ENCODE measurements around the gene FERMT3.
A peak's percentile ranks its signal among the peaks of the same experiment; 100 is the strongest.

FERMT3 gene

DNA sequence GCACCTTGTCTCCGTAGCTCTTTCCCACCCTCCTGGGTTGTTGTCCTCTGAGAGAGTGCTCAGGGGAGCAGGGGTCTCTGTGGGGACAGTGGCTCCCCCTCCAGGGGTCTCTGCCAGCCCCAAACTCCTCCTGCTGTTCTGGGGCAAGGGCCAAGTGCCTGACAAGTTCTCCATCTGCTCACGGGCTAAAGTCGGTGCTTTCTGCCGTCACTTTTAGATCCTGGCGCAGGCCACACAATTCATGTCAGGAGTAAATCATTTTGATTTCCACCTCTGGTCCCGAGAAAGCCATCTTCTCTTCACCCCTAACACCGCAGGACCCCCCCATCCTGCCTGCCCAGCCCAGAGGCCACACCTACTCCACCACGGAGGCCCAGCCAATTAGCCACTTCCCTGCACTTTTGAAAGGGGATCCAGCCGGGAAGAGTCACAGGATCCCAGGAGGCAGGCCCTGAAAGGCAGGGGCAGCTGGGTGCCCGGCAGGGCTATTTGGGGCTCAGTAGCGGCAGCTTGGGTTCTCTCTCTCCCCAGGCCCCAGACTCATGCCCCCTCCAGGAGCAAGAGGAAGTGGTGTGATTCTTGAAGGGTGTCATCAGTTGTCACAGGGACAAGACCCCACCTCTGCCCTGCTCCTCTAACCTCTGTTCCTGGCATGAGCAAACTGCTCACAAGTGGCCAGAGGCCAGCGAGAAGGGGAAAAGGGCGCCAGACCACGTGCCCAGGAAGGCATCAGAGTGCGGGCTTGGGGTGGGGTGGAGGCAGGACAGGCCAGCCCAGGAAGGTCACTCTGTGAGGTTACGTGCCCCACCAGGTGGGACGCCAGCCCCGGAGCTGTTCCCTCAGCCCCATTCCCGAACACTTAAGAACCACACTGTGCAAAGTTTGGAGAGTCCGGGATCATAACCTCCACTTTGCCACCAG is 41.9 kb upstream of the FERMT3 start:
- TF ChIP-seq BACH2 (CRISPR knock-in tag; IDR thresholded peaks at IDR 0.05; ENCODE audit: borderline replicate concordance): no peak
- TF ChIP-seq ZNF565 (CRISPR knock-in tag; conservative IDR thresholded peaks at IDR 0.05; ENCODE audit: low read depth): no peak
- TF ChIP-seq, protein P1, sequence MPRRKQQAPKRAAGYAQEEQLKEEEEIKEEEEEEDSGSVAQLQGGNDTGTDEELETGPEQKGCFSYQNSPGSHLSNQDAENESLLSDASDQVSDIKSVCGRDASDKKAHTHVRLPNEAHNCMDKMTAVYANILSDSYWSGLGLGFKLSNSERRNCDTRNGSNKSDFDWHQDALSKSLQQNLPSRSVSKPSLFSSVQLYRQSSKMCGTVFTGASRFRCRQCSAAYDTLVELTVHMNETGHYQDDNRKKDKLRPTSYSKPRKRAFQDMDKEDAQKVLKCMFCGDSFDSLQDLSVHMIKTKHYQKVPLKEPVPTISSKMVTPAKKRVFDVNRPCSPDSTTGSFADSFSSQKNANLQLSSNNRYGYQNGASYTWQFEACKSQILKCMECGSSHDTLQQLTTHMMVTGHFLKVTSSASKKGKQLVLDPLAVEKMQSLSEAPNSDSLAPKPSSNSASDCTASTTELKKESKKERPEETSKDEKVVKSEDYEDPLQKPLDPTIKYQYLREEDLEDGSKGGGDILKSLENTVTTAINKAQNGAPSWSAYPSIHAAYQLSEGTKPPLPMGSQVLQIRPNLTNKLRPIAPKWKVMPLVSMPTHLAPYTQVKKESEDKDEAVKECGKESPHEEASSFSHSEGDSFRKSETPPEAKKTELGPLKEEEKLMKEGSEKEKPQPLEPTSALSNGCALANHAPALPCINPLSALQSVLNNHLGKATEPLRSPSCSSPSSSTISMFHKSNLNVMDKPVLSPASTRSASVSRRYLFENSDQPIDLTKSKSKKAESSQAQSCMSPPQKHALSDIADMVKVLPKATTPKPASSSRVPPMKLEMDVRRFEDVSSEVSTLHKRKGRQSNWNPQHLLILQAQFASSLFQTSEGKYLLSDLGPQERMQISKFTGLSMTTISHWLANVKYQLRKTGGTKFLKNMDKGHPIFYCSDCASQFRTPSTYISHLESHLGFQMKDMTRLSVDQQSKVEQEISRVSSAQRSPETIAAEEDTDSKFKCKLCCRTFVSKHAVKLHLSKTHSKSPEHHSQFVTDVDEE (CRISPR knock-in tag; IDR thresholded peaks at IDR 0.05): no peak
- no peak for TF ChIP-seq ZC3H10 (CRISPR knock-in tag; IDR thresholded peaks at IDR 0.05)
- TF ChIP-seq ARNTL (CRISPR knock-in tag; IDR thresholded peaks at IDR 0.05; ENCODE audit: borderline replicate concordance, low read depth): no peak
- TF ChIP-seq ZFP30 (CRISPR knock-in tag; IDR thresholded peaks at IDR 0.05): no peak
- TF ChIP-seq SNAI2 (CRISPR knock-in tag; IDR thresholded peaks at IDR 0.05): no peak
- no peak for TF ChIP-seq ESRRG (CRISPR knock-in tag; IDR thresholded peaks at IDR 0.05)
- TF ChIP-seq ISL1 (CRISPR knock-in tag; IDR thresholded peaks at IDR 0.05): no peak
- 0 out of 3 replicates have a peak, but pooled peaks have one; percentile 1 for ATAC-seq

GRCh38 chr11:64165481-64165841 is 41.1 kb upstream of the FERMT3 start:
- ATAC-seq: peak; percentile 38
- TF ChIP-seq ZFP30 (CRISPR knock-in tag; IDR thresholded peaks at IDR 0.05) (no peak), OSR1 (CRISPR knock-in tag; IDR thresholded peaks at IDR 0.05) (no peak), ZNF565 (CRISPR knock-in tag; conservative IDR thresholded peaks at IDR 0.05; ENCODE audit: low read depth) (no peak), CSRNP3 (CRISPR knock-in tag; IDR thresholded peaks at IDR 0.05) (no peak), ZC3H10 (CRISPR knock-in tag; IDR thresholded peaks at IDR 0.05) (no peak), ZNF70 (CRISPR knock-in tag; IDR thresholded peaks at IDR 0.05) (no peak), SNAI2 (CRISPR knock-in tag; IDR thresholded peaks at IDR 0.05) (no peak), ARNTL (CRISPR knock-in tag; IDR thresholded peaks at IDR 0.05; ENCODE audit: borderline replicate concordance, low read depth) (no peak), ZFP3 (CRISPR knock-in tag; IDR thresholded peaks at IDR 0.05) (no peak), ZNF8 (CRISPR knock-in tag; IDR thresholded peaks at IDR 0.05) (no peak), TOX (CRISPR knock-in tag; IDR thresholded peaks at IDR 0.05; ENCODE audit: borderline replicate concordance) (no peak), CREB5 (CRISPR knock-in tag; IDR thresholded peaks at IDR 0.05; ENCODE audit: low read depth) (no peak), BACH2 (CRISPR knock-in tag; IDR thresholded peaks at IDR 0.05; ENCODE audit: borderline replicate concordance) (no peak), ESRRG (CRISPR knock-in tag; IDR thresholded peaks at IDR 0.05) (no peak), GLIS3 (CRISPR knock-in tag; IDR thresholded peaks at IDR 0.05) (no peak), TCF4 (CRISPR knock-in tag; IDR thresholded peaks at IDR 0.05; ENCODE audit: borderline replicate concordance) (no peak), RARB (CRISPR knock-in tag; IDR thresholded peaks at IDR 0.05) (no peak)
- TF ChIP-seq, protein P2, sequence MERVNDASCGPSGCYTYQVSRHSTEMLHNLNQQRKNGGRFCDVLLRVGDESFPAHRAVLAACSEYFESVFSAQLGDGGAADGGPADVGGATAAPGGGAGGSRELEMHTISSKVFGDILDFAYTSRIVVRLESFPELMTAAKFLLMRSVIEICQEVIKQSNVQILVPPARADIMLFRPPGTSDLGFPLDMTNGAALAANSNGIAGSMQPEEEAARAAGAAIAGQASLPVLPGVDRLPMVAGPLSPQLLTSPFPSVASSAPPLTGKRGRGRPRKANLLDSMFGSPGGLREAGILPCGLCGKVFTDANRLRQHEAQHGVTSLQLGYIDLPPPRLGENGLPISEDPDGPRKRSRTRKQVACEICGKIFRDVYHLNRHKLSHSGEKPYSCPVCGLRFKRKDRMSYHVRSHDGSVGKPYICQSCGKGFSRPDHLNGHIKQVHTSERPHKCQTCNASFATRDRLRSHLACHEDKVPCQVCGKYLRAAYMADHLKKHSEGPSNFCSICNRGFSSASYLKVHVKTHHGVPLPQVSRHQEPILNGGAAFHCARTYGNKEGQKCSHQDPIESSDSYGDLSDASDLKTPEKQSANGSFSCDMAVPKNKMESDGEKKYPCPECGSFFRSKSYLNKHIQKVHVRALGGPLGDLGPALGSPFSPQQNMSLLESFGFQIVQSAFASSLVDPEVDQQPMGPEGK (CRISPR knock-in tag; IDR thresholded peaks at IDR 0.05; ENCODE audit: borderline replicate concordance): no peak
- TF ChIP-seq, protein P3, sequence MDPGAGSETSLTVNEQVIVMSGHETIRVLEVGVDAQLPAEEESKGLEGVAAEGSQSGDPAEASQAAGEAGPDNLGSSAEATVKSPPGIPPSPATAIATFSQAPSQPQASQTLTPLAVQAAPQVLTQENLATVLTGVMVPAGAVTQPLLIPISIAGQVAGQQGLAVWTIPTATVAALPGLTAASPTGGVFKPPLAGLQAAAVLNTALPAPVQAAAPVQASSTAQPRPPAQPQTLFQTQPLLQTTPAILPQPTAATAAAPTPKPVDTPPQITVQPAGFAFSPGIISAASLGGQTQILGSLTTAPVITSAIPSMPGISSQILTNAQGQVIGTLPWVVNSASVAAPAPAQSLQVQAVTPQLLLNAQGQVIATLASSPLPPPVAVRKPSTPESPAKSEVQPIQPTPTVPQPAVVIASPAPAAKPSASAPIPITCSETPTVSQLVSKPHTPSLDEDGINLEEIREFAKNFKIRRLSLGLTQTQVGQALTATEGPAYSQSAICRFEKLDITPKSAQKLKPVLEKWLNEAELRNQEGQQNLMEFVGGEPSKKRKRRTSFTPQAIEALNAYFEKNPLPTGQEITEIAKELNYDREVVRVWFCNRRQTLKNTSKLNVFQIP (CRISPR knock-in tag; IDR thresholded peaks at IDR 0.05; ENCODE audit: borderline replicate concordance, low read depth): no peak
